NB4 (cell line): Measurements from ENCODE around the gene PPP2R2D.

Experiments
- POLR2A ChIP-seq: IDR thresholded peaks from 2 replicates; pipeline ENCODE4 v1.6.1; 2011; ENCODE audit warnings: mild to moderate bottlenecking; ENCODE audit not compliant: insufficient read length; ENCODE audit errors: extremely low read depth
- TF ChIP-seq, protein P1 (sequence below): IDR thresholded peaks from one replicate; pipeline ENCODE4 v1.5.1; 2012; ENCODE audit warnings: low read depth, low read length

DNA sequence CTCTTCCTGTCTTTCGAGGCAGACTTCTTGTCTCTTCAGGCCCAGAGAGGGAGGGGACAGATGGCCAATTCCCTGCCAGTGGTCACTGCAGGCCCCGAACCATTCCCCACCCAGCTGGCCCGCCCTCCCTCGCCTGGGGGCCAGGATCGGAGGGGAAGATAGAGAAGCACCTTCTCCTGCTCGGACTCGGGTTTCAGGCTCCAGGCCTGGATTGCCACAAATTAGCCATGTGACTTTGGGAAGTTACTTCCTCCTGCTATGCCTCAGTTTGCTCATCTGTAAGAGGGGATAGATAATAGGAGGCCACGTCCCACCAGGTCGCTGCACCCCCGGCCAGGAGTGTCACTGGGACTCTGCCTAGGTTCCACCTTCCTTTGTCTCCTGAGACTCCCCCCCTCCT lies 24.8 kb upstream of the PPP2R2D start:
- TF ChIP-seq, protein P1, sequence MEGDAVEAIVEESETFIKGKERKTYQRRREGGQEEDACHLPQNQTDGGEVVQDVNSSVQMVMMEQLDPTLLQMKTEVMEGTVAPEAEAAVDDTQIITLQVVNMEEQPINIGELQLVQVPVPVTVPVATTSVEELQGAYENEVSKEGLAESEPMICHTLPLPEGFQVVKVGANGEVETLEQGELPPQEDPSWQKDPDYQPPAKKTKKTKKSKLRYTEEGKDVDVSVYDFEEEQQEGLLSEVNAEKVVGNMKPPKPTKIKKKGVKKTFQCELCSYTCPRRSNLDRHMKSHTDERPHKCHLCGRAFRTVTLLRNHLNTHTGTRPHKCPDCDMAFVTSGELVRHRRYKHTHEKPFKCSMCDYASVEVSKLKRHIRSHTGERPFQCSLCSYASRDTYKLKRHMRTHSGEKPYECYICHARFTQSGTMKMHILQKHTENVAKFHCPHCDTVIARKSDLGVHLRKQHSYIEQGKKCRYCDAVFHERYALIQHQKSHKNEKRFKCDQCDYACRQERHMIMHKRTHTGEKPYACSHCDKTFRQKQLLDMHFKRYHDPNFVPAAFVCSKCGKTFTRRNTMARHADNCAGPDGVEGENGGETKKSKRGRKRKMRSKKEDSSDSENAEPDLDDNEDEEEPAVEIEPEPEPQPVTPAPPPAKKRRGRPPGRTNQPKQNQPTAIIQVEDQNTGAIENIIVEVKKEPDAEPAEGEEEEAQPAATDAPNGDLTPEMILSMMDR, result no peak
- no peak for TF ChIP-seq POLR2A
